HEK293 (cell line): ENCODE data around the gene NPM3.

Experiments
- CTCF ChIA-PET: fragments of 350-600 bp; formaldehyde crosslinking; extraction: SDS; loops from one replicate; lab custom pipeline; 2021; ENCODE audit warnings: antibody characterized with exemption; lab: Yijun Ruan, JAX
- POLR2A ChIA-PET: fragments of 300-600 bp; formaldehyde crosslinking; extraction: SDS; loops from one replicate; lab custom pipeline; 2020; ENCODE audit warnings: antibody characterized with exemption, inconsistent platforms; lab: Yijun Ruan, JAX
- H3K27ac ChIP-seq: fragments of 200-500 bp; sonication (Bioruptor generic); 2 replicates; pipeline ENCODE4 v1.5.1; 2014; ENCODE audit warnings: low read depth, low read length, control low read depth, inconsistent platforms; ENCODE audit errors: extremely low read depth
- H3K36me3 ChIP-seq, 2 experiments: fragments of 200-500 bp in 1 of 2; sonication (Bioruptor generic) in 1 of 2; 1 replicate in 1 of 2; 2 replicates in 1 of 2; pipeline ENCODE4 v1.5.1; 2014 to 2017; ENCODE audit warnings: inconsistent platforms in 2 of 2, low read length in 2 of 2; ENCODE audit not compliant: control insufficient read depth in 2 of 2, insufficient read depth in 1 of 2
- H3K4me1 ChIP-seq: fragments of 200-500 bp; sonication (Bioruptor generic); 2 replicates; pipeline ENCODE4 v1.5.1; 2014; ENCODE audit warnings: mild to moderate bottlenecking, low read length, inconsistent platforms; ENCODE audit not compliant: control insufficient read depth, insufficient read depth
- H3K4me3 ChIP-seq: 2 replicates; pipeline ENCODE4 v1.5.1; 2011; ENCODE audit warnings: low read depth, mild to moderate bottlenecking, control low read depth, low read length, moderate library complexity
- H3K9me3 ChIP-seq: fragments of 200-500 bp; sonication (Bioruptor generic); 2 replicates; pipeline ENCODE4 v1.5.1; 2014; ENCODE audit warnings: low read depth, low read length, inconsistent platforms; ENCODE audit not compliant: control insufficient read depth, insufficient read depth
- GLI2 ChIP-seq: fragments of 450-650 bp; formaldehyde crosslinking; IDR thresholded peaks from 2 replicates; pipeline ENCODE4; 2017; ENCODE audit warnings: missing biosample characterization, missing genetic modification characterization, low read depth, borderline replicate concordance
- HOXA7 ChIP-seq: sonication (generic); formaldehyde crosslinking; IDR thresholded peaks from 2 replicates; pipeline ENCODE4 v1.8.1; 2022; ENCODE audit warnings: missing genetic modification reagents, borderline replicate concordance
- IKZF3 ChIP-seq: fragments of 450-650 bp; IDR thresholded peaks from 2 replicates; pipeline ENCODE4 v1.5.0; 2018; ENCODE audit warnings: missing biosample characterization, mild to moderate bottlenecking, missing genetic modification characterization, moderate library complexity
- KLF8 ChIP-seq: fragments of 450-650 bp; formaldehyde crosslinking; IDR thresholded peaks from 2 replicates; pipeline ENCODE4 v1.5.1; 2016; ENCODE audit warnings: missing biosample characterization, missing genetic modification characterization
- PRDM1 ChIP-seq: fragments of 450-650 bp; formaldehyde crosslinking; IDR thresholded peaks from 2 replicates; pipeline ENCODE4; 2016; ENCODE audit warnings: missing biosample characterization, missing genetic modification characterization
- SP2 ChIP-seq: fragments of 450-650 bp; formaldehyde crosslinking; IDR thresholded peaks from 2 replicates; pipeline ENCODE4 v1.5.1; 2016; ENCODE audit warnings: missing biosample characterization, missing genetic modification characterization
- TCF7L2 ChIP-seq: IDR thresholded peaks from 2 replicates; pipeline ENCODE4 v1.6.1; 2011; ENCODE audit warnings: low read depth, mild to moderate bottlenecking, inconsistent platforms, low read length, moderate library complexity, borderline replicate concordance
- TRIM28 ChIP-seq: IDR thresholded peaks from 2 replicates; pipeline ENCODE4 v1.6.1; 2011; ENCODE audit warnings: low read length, control low read depth, borderline replicate concordance
- ZEB2 ChIP-seq: fragments of 450-650 bp; formaldehyde crosslinking; IDR thresholded peaks from 2 replicates; pipeline ENCODE4 v1.5.1; 2016; ENCODE audit warnings: missing biosample characterization, missing genetic modification characterization
- ZFP41 ChIP-seq: fragments of 450-650 bp; formaldehyde crosslinking; IDR thresholded peaks from 2 replicates; pipeline ENCODE4 v1.5.1; 2016; ENCODE audit warnings: missing biosample characterization, missing genetic modification characterization, borderline replicate concordance
- ZFP69B ChIP-seq: fragments of 450-650 bp; formaldehyde crosslinking; IDR thresholded peaks from 2 replicates; pipeline ENCODE4 v1.5.1; 2016; ENCODE audit warnings: missing biosample characterization, missing genetic modification characterization
- ZIC2 ChIP-seq: fragments of 450-650 bp; formaldehyde crosslinking; IDR thresholded peaks from 2 replicates; pipeline ENCODE4 v1.5.1; 2016; ENCODE audit warnings: missing biosample characterization, missing genetic modification characterization
- ZNF274 ChIP-seq, 2 experiments: fragments of 200-500 bp in 1 of 2; fragments of 450-650 bp in 1 of 2; sonication (Bioruptor generic) in 1 of 2; formaldehyde crosslinking in 1 of 2; IDR thresholded peaks; 2 replicates each; pipeline versions ENCODE4 v1.5.1 to v1.6.1; 2014 to 2016; ENCODE audit warnings: borderline replicate concordance in 1 of 2, inconsistent platforms in 1 of 2, low read length in 1 of 2, missing biosample characterization in 1 of 2, missing genetic modification characterization in 1 of 2
- ZNF394 ChIP-seq: fragments of 450-650 bp; formaldehyde crosslinking; IDR thresholded peaks from 2 replicates; pipeline ENCODE4 v1.5.1; 2016; ENCODE audit warnings: missing biosample characterization, missing genetic modification characterization, mild to moderate bottlenecking, moderate library complexity, borderline replicate concordance
- ZNF514 ChIP-seq: fragments of 450-650 bp; formaldehyde crosslinking; IDR thresholded peaks from 2 replicates; pipeline ENCODE4 v1.5.1; 2016; ENCODE audit warnings: missing biosample characterization, missing genetic modification characterization
- ZNF600 ChIP-seq: fragments of 450-650 bp; formaldehyde crosslinking; IDR thresholded peaks from 2 replicates; pipeline ENCODE4 v1.5.1; 2016; ENCODE audit warnings: missing biosample characterization, missing genetic modification characterization
- ZNF610 ChIP-seq: fragments of 450-650 bp; formaldehyde crosslinking; IDR thresholded peaks from 2 replicates; pipeline ENCODE4 v1.5.1; 2016; ENCODE audit warnings: missing biosample characterization, missing genetic modification characterization, borderline replicate concordance
- ZNF664 ChIP-seq: fragments of 450-650 bp; formaldehyde crosslinking; IDR thresholded peaks from 2 replicates; pipeline ENCODE4 v1.5.1; 2016; ENCODE audit warnings: missing biosample characterization, missing genetic modification characterization
- ZNF707 ChIP-seq: fragments of 450-650 bp; formaldehyde crosslinking; IDR thresholded peaks from 2 replicates; pipeline ENCODE4 v1.5.1; 2016; ENCODE audit warnings: missing biosample characterization, missing genetic modification characterization
- ZSCAN30 ChIP-seq: fragments of 450-650 bp; IDR thresholded peaks from 2 replicates; pipeline ENCODE4 v1.5.1; 2018; ENCODE audit warnings: missing biosample characterization, mild to moderate bottlenecking, missing genetic modification characterization, moderate library complexity
- ZXDB ChIP-seq: fragments of 450-650 bp; formaldehyde crosslinking; IDR thresholded peaks from 2 replicates; pipeline ENCODE4 v1.5.1; 2016; ENCODE audit warnings: missing biosample characterization, missing genetic modification characterization
- TF ChIP-seq, protein P1 (sequence below): fragments of 450-650 bp; formaldehyde crosslinking; IDR thresholded peaks from 2 replicates; pipeline ENCODE4 v1.5.1; 2016; ENCODE audit warnings: missing biosample characterization, missing genetic modification characterization
- TF ChIP-seq, protein P2 (sequence below): fragments of 450-650 bp; formaldehyde crosslinking; IDR thresholded peaks from 2 replicates; pipeline ENCODE4 v1.5.1; 2016; ENCODE audit warnings: missing biosample characterization, missing genetic modification characterization
- TF ChIP-seq, protein P3 (sequence below): fragments of 450-650 bp; formaldehyde crosslinking; IDR thresholded peaks from 2 replicates; pipeline ENCODE4 v1.5.1; 2016; ENCODE audit warnings: missing biosample characterization, missing genetic modification characterization
- TF ChIP-seq, protein P4 (sequence below): fragments of 450-650 bp; formaldehyde crosslinking; IDR thresholded peaks from 2 replicates; pipeline ENCODE4 v1.5.1; 2016; ENCODE audit warnings: missing biosample characterization, missing genetic modification characterization
- TF ChIP-seq, protein P5 (sequence below): fragments of 450-650 bp; formaldehyde crosslinking; IDR thresholded peaks from 2 replicates; pipeline ENCODE4 v1.5.1; 2016; ENCODE audit warnings: missing biosample characterization, missing genetic modification characterization
- TF ChIP-seq, protein P6 (sequence below): sonication (generic); formaldehyde crosslinking; IDR thresholded peaks from 2 replicates; pipeline ENCODE4 v1.8.1; 2022; ENCODE audit warnings: mild to moderate bottlenecking, moderate library complexity, missing genetic modification reagents

The NPM3 gene

DNA sequence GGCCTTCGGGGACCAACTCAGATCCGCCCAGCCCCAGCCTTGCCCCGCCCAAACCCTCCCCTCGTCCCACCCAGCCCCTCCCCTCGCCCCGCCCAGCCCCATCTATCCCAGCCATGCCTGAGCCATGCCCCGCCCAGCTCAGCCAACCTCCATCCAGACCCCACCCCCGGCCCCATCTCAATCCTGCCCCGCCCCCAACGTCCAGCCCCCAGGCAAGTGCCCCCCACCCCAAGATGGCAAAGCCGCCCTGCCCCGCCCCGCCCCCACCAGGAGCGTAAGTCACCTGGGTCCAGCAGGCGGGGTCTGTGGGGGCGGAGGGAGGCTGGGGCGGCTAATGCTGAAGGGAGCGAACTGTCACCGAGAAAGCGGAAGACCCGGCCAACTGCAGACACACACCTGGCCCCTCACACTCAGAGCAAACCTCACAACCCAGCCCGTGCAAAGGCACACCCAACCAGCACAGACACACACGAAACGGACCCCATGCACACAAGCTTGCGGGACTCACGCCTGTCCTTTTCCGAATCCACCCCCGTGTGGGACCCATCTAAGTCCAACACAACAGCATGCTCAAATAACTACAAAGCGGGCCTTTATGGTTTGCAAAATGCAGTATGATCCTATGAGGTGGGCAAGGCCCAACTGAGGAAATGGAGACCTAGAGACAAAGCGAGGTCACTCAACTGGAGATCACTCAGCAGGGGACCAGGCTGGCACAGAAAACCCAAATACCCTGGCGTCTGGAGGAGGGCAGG, 46.5 kb upstream of the NPM3 start:
- no peaks in the 10 kb centered on the region for H3K9me3 ChIP-seq
- POLR2A ChIA-PET = interaction anchor here (1.3 kb wide), 1 partner anchor 11 kb away, joined by 5 read pairs; the partner anchor contains the start of gene OGA
- CTCF ChIA-PET = interaction anchor here (1.2 to 1.3 kb wide), 2 partner anchors 11 to 243 kb away, joined by 3 to 4 read pairs; no protein-coding TSS in a partner anchor
- H3K4me1 ChIP-seq = peaks cover 7% of the 10 kb centered on the region
- peaks cover 0 to 12% of the 10 kb centered on the region in 2 experiments; a peak in 1 of 3 replicates for H3K36me3 ChIP-seq
- H3K4me3 ChIP-seq = no peak overlapping the region
- no peak overlapping the region for H3K27ac ChIP-seq
- TF ChIP-seq ZNF664 (tag by site-specific recombination) (no peak), HOXA7 (CRISPR knock-in tag) (no peak), PRDM1 (tag by site-specific recombination) (no peak), IKZF3 (tag by site-specific recombination) (no peak), ZEB2 (tag by site-specific recombination) (no peak), ZNF514 (tag by site-specific recombination) (no peak), ZNF600 (peak; percentile 63), TRIM28 (no peak), ZFP69B (tag by site-specific recombination) (peak; percentile 14; the same call in 1 of the 2 replicates), ZNF274 (IDR thresholded peaks at IDR 0.05; ENCODE audit: low read length) (no peak), ZNF274 (tag by site-specific recombination; IDR thresholded peaks at IDR 0.05; ENCODE audit: borderline replicate concordance) (no peak), ZNF707 (tag by site-specific recombination) (no peak), GLI2 (tag by site-specific recombination) (no peak), ZNF610 (no peak), ZIC2 (tag by site-specific recombination) (no peak), SP2 (tag by site-specific recombination) (0 out of 2 replicates have a peak, but pooled peaks have one; percentile 4), ZFP41 (tag by site-specific recombination) (no peak), ZSCAN30 (no peak), KLF8 (tag by site-specific recombination) (0 out of 2 replicates have a peak, but pooled peaks have one; percentile 27), ZNF394 (tag by site-specific recombination) (no peak), ZXDB (tag by site-specific recombination) (no peak), TCF7L2 (no peak)
- TF ChIP-seq, protein P1, sequence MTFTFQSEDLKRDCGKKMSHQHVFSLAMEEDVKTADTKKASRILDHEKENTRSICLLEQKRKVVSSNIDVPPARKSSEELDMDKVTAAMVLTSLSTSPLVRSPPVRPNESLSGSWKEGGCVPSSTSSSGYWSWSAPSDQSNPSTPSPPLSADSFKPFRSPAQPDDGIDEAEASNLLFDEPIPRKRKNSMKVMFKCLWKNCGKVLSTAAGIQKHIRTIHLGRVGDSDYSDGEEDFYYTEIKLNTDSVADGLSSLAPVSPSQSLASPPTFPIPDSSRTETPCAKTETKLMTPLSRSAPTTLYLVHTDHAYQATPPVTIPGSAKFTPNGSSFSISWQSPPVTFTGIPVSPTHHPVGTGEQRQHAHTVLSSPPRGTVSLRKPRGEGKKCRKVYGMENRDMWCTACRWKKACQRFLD (tag by site-specific recombination) = no peak
- TF ChIP-seq, protein P2, sequence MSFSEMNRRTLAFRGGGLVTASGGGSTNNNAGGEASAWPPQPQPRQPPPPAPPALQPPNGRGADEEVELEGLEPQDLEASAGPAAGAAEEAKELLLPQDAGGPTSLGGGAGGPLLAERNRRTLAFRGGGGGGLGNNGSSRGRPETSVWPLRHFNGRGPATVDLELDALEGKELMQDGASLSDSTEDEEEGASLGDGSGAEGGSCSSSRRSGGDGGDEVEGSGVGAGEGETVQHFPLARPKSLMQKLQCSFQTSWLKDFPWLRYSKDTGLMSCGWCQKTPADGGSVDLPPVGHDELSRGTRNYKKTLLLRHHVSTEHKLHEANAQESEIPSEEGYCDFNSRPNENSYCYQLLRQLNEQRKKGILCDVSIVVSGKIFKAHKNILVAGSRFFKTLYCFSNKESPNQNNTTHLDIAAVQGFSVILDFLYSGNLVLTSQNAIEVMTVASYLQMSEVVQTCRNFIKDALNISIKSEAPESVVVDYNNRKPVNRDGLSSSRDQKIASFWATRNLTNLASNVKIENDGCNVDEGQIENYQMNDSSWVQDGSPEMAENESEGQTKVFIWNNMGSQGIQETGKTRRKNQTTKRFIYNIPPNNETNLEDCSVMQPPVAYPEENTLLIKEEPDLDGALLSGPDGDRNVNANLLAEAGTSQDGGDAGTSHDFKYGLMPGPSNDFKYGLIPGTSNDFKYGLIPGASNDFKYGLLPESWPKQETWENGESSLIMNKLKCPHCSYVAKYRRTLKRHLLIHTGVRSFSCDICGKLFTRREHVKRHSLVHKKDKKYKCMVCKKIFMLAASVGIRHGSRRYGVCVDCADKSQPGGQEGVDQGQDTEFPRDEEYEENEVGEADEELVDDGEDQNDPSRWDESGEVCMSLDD (tag by site-specific recombination) = no peak
- TF ChIP-seq, protein P3, sequence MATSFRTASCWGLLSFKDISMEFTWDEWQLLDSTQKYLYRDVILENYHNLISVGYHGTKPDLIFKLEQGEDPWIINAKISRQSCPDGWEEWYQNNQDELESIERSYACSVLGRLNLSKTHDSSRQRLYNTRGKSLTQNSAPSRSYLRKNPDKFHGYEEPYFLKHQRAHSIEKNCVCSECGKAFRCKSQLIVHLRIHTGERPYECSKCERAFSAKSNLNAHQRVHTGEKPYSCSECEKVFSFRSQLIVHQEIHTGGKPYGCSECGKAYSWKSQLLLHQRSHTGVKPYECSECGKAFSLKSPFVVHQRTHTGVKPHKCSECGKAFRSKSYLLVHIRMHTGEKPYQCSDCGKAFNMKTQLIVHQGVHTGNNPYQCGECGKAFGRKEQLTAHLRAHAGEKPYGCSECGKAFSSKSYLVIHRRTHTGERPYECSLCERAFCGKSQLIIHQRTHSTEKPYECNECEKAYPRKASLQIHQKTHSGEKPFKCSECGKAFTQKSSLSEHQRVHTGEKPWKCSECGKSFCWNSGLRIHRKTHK = no peak
- TF ChIP-seq, protein P4, sequence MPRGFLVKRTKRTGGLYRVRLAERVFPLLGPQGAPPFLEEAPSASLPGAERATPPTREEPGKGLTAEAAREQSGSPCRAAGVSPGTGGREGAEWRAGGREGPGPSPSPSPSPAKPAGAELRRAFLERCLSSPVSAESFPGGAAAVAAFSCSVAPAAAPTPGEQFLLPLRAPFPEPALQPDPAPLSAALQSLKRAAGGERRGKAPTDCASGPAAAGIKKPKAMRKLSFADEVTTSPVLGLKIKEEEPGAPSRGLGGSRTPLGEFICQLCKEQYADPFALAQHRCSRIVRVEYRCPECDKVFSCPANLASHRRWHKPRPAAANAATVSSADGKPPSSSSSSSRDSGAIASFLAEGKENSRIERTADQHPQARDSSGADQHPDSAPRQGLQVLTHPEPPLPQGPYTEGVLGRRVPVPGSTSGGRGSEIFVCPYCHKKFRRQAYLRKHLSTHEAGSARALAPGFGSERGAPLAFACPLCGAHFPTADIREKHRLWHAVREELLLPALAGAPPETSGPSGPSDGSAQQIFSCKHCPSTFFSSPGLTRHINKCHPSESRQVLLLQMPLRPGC (tag by site-specific recombination) = no peak
- TF ChIP-seq, protein P5, sequence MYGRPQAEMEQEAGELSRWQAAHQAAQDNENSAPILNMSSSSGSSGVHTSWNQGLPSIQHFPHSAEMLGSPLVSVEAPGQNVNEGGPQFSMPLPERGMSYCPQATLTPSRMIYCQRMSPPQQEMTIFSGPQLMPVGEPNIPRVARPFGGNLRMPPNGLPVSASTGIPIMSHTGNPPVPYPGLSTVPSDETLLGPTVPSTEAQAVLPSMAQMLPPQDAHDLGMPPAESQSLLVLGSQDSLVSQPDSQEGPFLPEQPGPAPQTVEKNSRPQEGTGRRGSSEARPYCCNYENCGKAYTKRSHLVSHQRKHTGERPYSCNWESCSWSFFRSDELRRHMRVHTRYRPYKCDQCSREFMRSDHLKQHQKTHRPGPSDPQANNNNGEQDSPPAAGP = 0 out of 2 replicates have a peak, but pooled peaks have one; percentile 13
- TF ChIP-seq, protein P6, sequence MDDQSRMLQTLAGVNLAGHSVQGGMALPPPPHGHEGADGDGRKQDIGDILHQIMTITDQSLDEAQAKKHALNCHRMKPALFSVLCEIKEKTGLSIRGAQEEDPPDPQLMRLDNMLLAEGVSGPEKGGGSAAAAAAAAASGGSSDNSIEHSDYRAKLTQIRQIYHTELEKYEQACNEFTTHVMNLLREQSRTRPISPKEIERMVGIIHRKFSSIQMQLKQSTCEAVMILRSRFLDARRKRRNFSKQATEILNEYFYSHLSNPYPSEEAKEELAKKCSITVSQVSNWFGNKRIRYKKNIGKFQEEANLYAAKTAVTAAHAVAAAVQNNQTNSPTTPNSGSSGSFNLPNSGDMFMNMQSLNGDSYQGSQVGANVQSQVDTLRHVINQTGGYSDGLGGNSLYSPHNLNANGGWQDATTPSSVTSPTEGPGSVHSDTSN = no peak
